Suprapubic skin (tissue), 4 donors: ENCODE results near the gene MYL3. TPM values are rescaled to one million over a fixed set of nuclear protein-coding genes. Genes with fewer than 3 reads are reported as not detected.
"Not testable (repeated sequence)": the region's sequence is repeated elsewhere in the genome, so short reads cannot be mapped to it uniquely, and the experiment has no call there.

Source experiments
- DNase-seq, 2 donors: peaks; one replicate each; pipeline ENCODE4 v3.0.0-alpha.2; 2019; ENCODE audit warnings: low spot score in 2 of 2
- H3K27ac ChIP-seq: fragments of 200-600 bp; sonication (generic); one replicate; pipeline ENCODE4 v1.5.1; 2019
- H3K27me3 ChIP-seq: fragments of 200-600 bp; sonication (generic); one replicate; pipeline ENCODE4 v1.5.1; 2019
- H3K36me3 ChIP-seq: fragments of 200-600 bp; sonication (generic); one replicate; pipeline ENCODE4 v1.5.1; 2019
- H3K4me1 ChIP-seq: fragments of 200-600 bp; sonication (generic); one replicate; pipeline ENCODE4 v1.5.1; 2019
- H3K4me3 ChIP-seq: fragments of 200-600 bp; sonication (generic); one replicate; pipeline ENCODE4 v1.5.1; 2019; ENCODE audit warnings: mild to moderate bottlenecking
- H3K9me3 ChIP-seq: fragments of 200-600 bp; sonication (generic); one replicate; pipeline ENCODE4 v1.5.1; 2019
- EP300 ChIP-seq: sonication (generic); formaldehyde crosslinking; IDR thresholded peaks from one replicate; pipeline ENCODE4 v1.6.1; 2017; ENCODE audit warnings: antibody characterized with exemption
- POLR2A ChIP-seq, 2 donors: fragments of 450-650 bp; IDR thresholded peaks; one replicate each; pipeline ENCODE4 v1.6.1; 2017; ENCODE audit warnings: antibody characterized with exemption in 2 of 2, mild to moderate bottlenecking in 2 of 2, moderate library complexity in 2 of 2
- POLR2AphosphoS5 ChIP-seq, 3 donors: sonication (generic); formaldehyde crosslinking; IDR thresholded peaks; one replicate each; pipeline ENCODE4 v1.6.1; 2017; ENCODE audit warnings: antibody characterized with exemption in 3 of 3
- WGBS: methylation state at CpG from one replicate; pipeline ENCODE4 v1.1.5; 2018; 5-methylcytosine and 5-hydroxymethylcytosine counted together
- total RNA-seq, 4 donors: library from RNA; depleted of rRNA; stranded (reverse); fragments of >200 nt; gene quantifications; one replicate each; pipeline ENCODE4 v1.1.0, GENCODE V29; 2016
- TF ChIP-seq, protein P1 (sequence below), 2 donors: fragments of 200-600 bp in 1 of 2; fragments of 450-650 bp in 1 of 2; sonication (generic) in 1 of 2; IDR thresholded peaks; one replicate each; pipeline ENCODE4 v1.5.1; 2016 to 2019; ENCODE audit warnings: antibody characterized with exemption in 2 of 2, mild to moderate bottlenecking in 1 of 2, moderate library complexity in 1 of 2

Gene MYL3
- total RNA-seq, 4 donors from 2014 or later, result 1.4 TPM; not detected in 3

DNA sequence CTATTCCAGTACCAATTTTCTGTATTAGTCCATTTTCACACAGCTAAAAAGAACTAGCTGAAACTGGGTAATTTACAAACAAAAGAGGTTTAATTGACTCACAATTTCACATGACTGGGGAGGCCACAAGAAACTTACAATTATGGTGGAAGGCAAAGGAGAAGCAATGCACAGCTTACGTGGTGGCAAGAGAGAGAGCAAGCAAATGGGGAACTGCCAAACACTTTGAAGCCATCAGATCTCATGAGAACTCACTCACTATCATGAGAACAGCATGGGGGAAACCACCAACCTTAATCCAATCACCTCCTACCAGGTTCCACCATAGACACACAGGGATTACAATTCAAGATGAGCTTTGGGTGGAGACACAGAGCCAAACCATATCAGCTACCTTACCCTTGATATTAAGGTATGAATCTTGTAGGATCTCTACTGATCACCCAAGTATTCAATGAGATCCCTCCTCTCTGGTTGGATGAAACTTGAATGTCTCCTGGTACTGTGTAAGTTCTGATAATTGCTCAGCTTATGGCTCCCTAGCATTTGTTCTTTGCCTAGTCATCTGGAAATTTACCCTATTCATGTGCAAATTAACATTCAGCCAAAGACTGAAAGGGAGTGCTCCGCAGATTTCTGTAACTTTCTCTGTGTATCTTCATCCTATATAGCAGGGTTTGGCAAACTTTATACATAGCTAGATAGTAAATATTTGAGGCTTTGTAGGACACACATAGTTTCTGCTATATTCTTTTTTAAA lies 38.9 kb downstream of the MYL3 start:
- no peak for DNase-seq
- TF ChIP-seq POLR2A (IDR thresholded peaks at IDR 0.05) (no peak), POLR2AphosphoS5 (IDR thresholded peaks at IDR 0.05) (no peak), EP300 (no peak)
- TF ChIP-seq, protein P1, sequence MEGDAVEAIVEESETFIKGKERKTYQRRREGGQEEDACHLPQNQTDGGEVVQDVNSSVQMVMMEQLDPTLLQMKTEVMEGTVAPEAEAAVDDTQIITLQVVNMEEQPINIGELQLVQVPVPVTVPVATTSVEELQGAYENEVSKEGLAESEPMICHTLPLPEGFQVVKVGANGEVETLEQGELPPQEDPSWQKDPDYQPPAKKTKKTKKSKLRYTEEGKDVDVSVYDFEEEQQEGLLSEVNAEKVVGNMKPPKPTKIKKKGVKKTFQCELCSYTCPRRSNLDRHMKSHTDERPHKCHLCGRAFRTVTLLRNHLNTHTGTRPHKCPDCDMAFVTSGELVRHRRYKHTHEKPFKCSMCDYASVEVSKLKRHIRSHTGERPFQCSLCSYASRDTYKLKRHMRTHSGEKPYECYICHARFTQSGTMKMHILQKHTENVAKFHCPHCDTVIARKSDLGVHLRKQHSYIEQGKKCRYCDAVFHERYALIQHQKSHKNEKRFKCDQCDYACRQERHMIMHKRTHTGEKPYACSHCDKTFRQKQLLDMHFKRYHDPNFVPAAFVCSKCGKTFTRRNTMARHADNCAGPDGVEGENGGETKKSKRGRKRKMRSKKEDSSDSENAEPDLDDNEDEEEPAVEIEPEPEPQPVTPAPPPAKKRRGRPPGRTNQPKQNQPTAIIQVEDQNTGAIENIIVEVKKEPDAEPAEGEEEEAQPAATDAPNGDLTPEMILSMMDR (IDR thresholded peaks at IDR 0.05), result no peak
- 92% methylated on average over 2 of the region's 2 CpGs for WGBS

DNA sequence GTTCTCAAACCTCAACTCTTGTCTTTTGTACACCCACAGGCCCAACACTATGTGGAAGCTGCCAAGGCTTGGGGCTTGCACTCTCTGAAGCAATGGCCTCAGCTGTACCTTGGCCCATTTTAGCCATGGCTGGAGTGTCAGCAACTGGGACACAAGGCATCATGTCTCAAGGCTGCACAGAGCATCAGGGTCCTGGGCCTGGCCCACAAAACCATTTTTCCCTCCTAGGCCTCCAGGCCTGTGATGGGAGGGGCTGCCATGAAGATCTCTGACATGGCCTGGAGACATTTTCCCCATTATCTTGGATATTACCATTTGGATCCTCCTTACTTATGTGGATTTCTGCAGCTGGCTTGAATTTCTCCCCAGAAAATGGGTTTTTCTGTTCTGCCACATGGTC lies 39.9 kb downstream of the MYL3 start:
- not testable (repeated sequence) for H3K36me3 ChIP-seq, H3K27me3 ChIP-seq, H3K4me1 ChIP-seq, H3K9me3 ChIP-seq, DNase-seq, H3K4me3 ChIP-seq, H3K27ac ChIP-seq

More for the DNA sequence above, 38.9 kb downstream of the MYL3 start:
- Histone ChIP-seq H3K27ac (no peak overlapping the region), H3K4me1 (no peaks in the 10 kb centered on the region), H3K9me3 (peaks cover 5% of the 10 kb centered on the region), H3K27me3 (no peaks in the 10 kb centered on the region), H3K36me3 (no peaks in the 10 kb centered on the region), H3K4me3 (no peak overlapping the region)

DNA sequence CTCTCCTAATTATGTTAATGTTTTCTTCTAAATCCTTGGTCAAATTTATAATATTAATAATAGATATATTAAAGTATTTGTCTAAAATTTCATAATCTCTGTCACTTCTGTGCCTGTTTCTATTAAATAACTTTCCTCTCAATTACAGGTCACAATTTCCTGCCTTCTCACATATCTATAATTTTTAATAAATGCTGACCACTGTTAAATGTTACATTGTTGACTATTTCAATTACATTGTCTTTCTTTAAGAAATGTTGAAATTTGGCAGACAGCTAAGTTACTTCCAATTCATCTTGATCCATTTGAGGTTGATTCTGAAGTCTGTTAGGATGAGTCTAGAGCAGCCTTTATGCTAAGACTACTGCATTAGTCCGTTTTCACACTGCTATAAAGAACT lies 41.7 kb downstream of the MYL3 start:
- DNase-seq, result no peak
- Histone ChIP-seq H3K4me3 (no peak overlapping the region), H3K9me3 (peaks cover 5% of the 10 kb centered on the region), H3K36me3 (no peaks in the 10 kb centered on the region), H3K27ac (no peak overlapping the region), H3K27me3 (no peaks in the 10 kb centered on the region), H3K4me1 (no peaks in the 10 kb centered on the region)
- TF ChIP-seq POLR2AphosphoS5 (IDR thresholded peaks at IDR 0.05) (no peak), EP300 (no peak), POLR2A (IDR thresholded peaks at IDR 0.05) (no peak)
- TF ChIP-seq, protein P1 (IDR thresholded peaks at IDR 0.05), result no peak
- WGBS, result 81% methylated on average over 1 of the region's 1 CpG

DNA sequence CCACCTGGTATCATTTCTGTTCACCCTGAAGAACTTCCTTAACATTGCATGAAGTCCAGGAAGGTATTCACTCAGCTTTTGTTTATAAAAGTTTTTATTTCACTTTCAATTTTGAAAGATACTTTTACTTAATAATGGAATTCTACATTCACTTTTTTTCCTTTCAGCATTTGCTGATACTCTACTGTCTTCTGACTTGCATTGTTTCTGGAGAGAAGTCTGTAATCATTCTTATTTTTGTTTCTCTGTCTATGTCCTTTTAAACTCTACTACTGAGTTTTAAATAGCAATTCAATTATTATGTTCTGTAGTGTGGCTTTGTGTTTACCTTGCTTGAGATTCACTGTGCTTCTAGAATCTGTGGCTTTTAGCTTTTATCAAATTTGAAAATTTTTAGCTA lies 42.4 kb downstream of the MYL3 start:
- DNase-seq, result no peak
- TF ChIP-seq EP300 (no peak), POLR2A (IDR thresholded peaks at IDR 0.05) (no peak), POLR2AphosphoS5 (IDR thresholded peaks at IDR 0.05) (no peak)
- TF ChIP-seq, protein P1 (IDR thresholded peaks at IDR 0.05), result no peak

DNA sequence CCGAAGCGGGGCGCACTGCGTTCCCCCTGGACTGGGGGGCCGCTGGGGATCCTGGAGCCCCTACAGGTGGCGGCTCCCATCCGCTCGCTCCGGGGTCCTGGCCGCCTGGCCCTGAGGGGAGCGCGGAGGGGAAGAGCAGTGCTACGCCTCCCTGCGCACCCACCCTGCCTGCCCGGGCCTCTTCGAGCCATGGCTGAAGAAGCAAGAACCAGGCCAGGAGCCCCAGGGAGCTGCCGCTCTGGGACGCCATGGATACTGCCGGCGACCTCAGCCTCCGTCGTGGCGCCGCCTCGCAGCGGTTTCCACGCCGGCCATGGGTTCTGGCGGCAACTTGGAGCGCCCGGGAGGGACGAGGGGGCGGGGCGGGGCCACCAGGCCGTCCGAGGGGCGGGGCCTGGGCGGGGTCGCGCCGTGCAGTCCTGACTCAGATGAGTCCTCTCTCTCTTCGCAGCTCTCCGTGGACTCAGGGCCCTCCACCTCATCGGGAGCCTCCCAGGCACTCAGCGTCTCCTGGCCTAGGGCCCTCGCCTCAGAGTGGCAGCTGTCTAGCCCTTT lies 50.9 kb downstream of the MYL3 start:
- peak in 1 of 2 donors; percentile 78 for DNase-seq
- peaks cover 13% of the 10 kb centered on the region for H3K4me1 ChIP-seq
- H3K27me3 ChIP-seq, result no peaks in the 10 kb centered on the region
- WGBS, result no CpG with 5 or more reads among the region's 46 CpGs
- no peaks in the 10 kb centered on the region for H3K36me3 ChIP-seq
- H3K27ac ChIP-seq, result no peak overlapping the region
- peak overlapping the region; percentile 44 for H3K4me3 ChIP-seq
- TF ChIP-seq POLR2AphosphoS5 (IDR thresholded peaks at IDR 0.05), result no peak
- TF ChIP-seq, protein P1 (IDR thresholded peaks at IDR 0.05), result no peak
- TF ChIP-seq EP300, result no peak
- no peak for TF ChIP-seq POLR2A (IDR thresholded peaks at IDR 0.05)
- H3K9me3 ChIP-seq, result no peaks in the 10 kb centered on the region

More for the DNA sequence above, 42.4 kb downstream of the MYL3 start:
- H3K4me3 ChIP-seq, result no peak overlapping the region
- H3K27me3 ChIP-seq, result no peaks in the 10 kb centered on the region
- H3K27ac ChIP-seq, result no peak overlapping the region
- H3K9me3 ChIP-seq, result peaks cover 5% of the 10 kb centered on the region
- no peaks in the 10 kb centered on the region for H3K4me1 ChIP-seq
- H3K36me3 ChIP-seq, result no peaks in the 10 kb centered on the region
